Neural cell (in vitro differentiated cells): ENCODE results near the gene HOXD1. TPM values are rescaled to one million over a fixed set of nuclear protein-coding genes. Genes with fewer than 3 reads are reported as not detected.

ENCODE experiments used
- H2AFZ ChIP-seq: fragments of 200-600, 300-800 bp; sonication (generic), shearing (Covaris generic); 2 replicates; pipeline ENCODE4 v1.6.0; 2014; ENCODE audit warnings: low read depth, mild to moderate bottlenecking, antibody characterized with exemption, low read length, moderate library complexity
- H3F3A ChIP-seq: fragments of 200-600 bp; shearing (Covaris generic); 2 replicates; pipeline ENCODE4 v1.6.1; 2016; ENCODE audit warnings: mild to moderate bottlenecking, moderate library complexity, mixed read lengths, antibody characterized with exemption, low read length; ENCODE audit not compliant: insufficient read depth, poor library complexity, severe bottlenecking
- H3K27ac ChIP-seq: fragments of 200-600, 300-800 bp; sonication (generic), shearing (Covaris generic); 2 replicates; pipeline ENCODE4 v1.5.1; 2014; ENCODE audit warnings: mild to moderate bottlenecking, low read length, moderate library complexity
- H3K27me3 ChIP-seq: fragments of 300-800, 200-600 bp; sonication (generic), shearing (Covaris generic); 2 replicates; pipeline ENCODE4 v1.6.0; 2014; ENCODE audit warnings: mild to moderate bottlenecking, low read depth, low read length, moderate library complexity; ENCODE audit not compliant: insufficient read depth
- H3K36me3 ChIP-seq: fragments of 300-800, 200-600 bp; sonication (generic), shearing (Covaris generic); 2 replicates; pipeline ENCODE4 v1.5.1; 2014; ENCODE audit warnings: mild to moderate bottlenecking, antibody characterized with exemption, low read length, moderate library complexity; ENCODE audit not compliant: insufficient read depth
- H3K4me2 ChIP-seq: fragments of 300-800, 200-600 bp; sonication (generic), shearing (Covaris generic); 2 replicates; pipeline ENCODE4 v1.6.0; 2014; ENCODE audit warnings: mild to moderate bottlenecking, low read length
- H3K4me3 ChIP-seq: fragments of 300-800, 200-600 bp; sonication (generic), shearing (Covaris generic); 2 replicates; pipeline ENCODE4 v1.5.1; 2014; ENCODE audit warnings: mild to moderate bottlenecking, low read length, moderate library complexity
- H3K79me2 ChIP-seq: fragments of 200-600 bp; shearing (Covaris generic); replicated peaks from 2 replicates; pipeline ENCODE4 v1.6.0; 2014; ENCODE audit warnings: mild to moderate bottlenecking, low read length, moderate library complexity; ENCODE audit not compliant: insufficient read depth
- H3K9ac ChIP-seq: fragments of 300-800, 200-600 bp; sonication (generic), shearing (Covaris generic); 2 replicates; pipeline ENCODE4 v1.6.1; 2016; ENCODE audit warnings: mild to moderate bottlenecking, low read length, mixed read lengths
- H3K9me2 ChIP-seq: fragments of 200-600 bp; shearing (Covaris generic); 2 replicates; pipeline ENCODE4 v1.6.1; 2016; ENCODE audit warnings: mild to moderate bottlenecking, low read length, mixed read lengths; ENCODE audit not compliant: insufficient read depth
- H3K9me3 ChIP-seq: fragments of 200-600, 300-800 bp; sonication (generic), shearing (Covaris generic); 2 replicates; pipeline ENCODE4 v1.6.1; 2016; ENCODE audit warnings: mild to moderate bottlenecking, mixed run types, low read length, moderate library complexity, mixed read lengths
- H4K20me1 ChIP-seq: fragments of 200-600 bp; shearing (Covaris generic); 2 replicates; pipeline ENCODE4 v1.6.1; 2016; ENCODE audit warnings: mild to moderate bottlenecking, mixed run types; ENCODE audit not compliant: insufficient read depth
- CTCF ChIP-seq: fragments of 450-650 bp; IDR thresholded peaks from 2 replicates; pipeline ENCODE4 v1.5.1; 2014; ENCODE audit warnings: antibody characterized with exemption, mild to moderate bottlenecking, moderate library complexity; ENCODE audit not compliant: poor library complexity, severe bottlenecking
- EP300 ChIP-seq: fragments of 450-650 bp; conservative IDR thresholded peaks from 2 replicates; pipeline ENCODE4 v1.6.1; 2014; ENCODE audit warnings: antibody characterized with exemption, mild to moderate bottlenecking, moderate library complexity; ENCODE audit not compliant: poor library complexity, severe bottlenecking
- EZH2 ChIP-seq: fragments of 200-600, 300-800 bp; shearing (Covaris generic), sonication (generic); IDR thresholded peaks from 2 replicates; pipeline ENCODE4 v1.6.1; 2014; ENCODE audit warnings: antibody characterized with exemption, low read length, borderline replicate concordance, mild to moderate bottlenecking; ENCODE audit not compliant: insufficient read depth, poor library complexity, severe bottlenecking
- POLR2AphosphoS5 ChIP-seq: IDR thresholded peaks from 2 replicates; pipeline ENCODE4 v1.6.1; 2012
- RAD21 ChIP-seq: fragments of 450-650 bp; conservative IDR thresholded peaks from 2 replicates; pipeline ENCODE4 v1.6.1; 2014; ENCODE audit warnings: antibody characterized with exemption, mild to moderate bottlenecking, moderate library complexity
- SMC3 ChIP-seq: fragments of 450-650 bp; conservative IDR thresholded peaks from 2 replicates; pipeline ENCODE4 v1.6.1; 2014; ENCODE audit warnings: antibody characterized with exemption, mild to moderate bottlenecking, moderate library complexity; ENCODE audit not compliant: poor library complexity
- TAF1 ChIP-seq: IDR thresholded peaks from 2 replicates; pipeline ENCODE4 v1.6.1; 2012; ENCODE audit warnings: low read depth
- polyA plus RNA-seq: library from polyadenylated mRNA; depleted of rRNA; stranded (reverse); fragments of >200 nt; gene quantifications from 2 replicates; pipeline ENCODE4 v1.2.3, GENCODE V29; 2014

Gene HOXD1
- polyA plus RNA-seq, 1 donor from 2014 or later: not detected

DNA sequence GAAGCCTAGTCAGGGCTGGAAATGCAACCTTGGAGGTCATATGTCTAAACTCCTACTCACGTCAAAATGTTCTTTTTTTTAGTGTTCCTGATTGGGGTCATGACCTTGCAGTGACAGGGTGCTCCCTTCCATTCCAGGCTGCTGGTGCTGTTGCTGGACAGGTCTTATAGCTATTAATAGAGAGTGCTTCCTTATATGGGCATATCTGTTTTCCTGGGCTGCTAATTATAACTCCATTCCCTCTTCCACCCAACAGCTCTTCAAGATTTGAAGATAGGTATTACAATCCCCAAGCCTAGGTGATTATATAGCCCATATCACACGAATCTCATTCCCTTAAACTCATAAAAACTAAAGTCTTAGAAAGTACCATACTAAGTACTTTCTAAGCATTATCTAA lies 18.8 kb upstream of the HOXD1 start:
- Histone ChIP-seq H3K4me2 (no peak overlapping the region), H3K9ac (no peak overlapping the region), H3K79me2 (no peaks in the 10 kb centered on the region), H4K20me1 (no peaks in the 10 kb centered on the region), H3K27ac (no peak overlapping the region), H3K4me3 (no peak overlapping the region), H3K27me3 (peaks cover 100% of the 10 kb centered on the region), H3K9me3 (no peaks in the 10 kb centered on the region), H2AFZ (no peak overlapping the region), H3K36me3 (no peaks in the 10 kb centered on the region), H3K9me2 (no peaks in the 10 kb centered on the region), H3F3A (no peaks in the 10 kb centered on the region)
- no peak for TF ChIP-seq TAF1

DNA sequence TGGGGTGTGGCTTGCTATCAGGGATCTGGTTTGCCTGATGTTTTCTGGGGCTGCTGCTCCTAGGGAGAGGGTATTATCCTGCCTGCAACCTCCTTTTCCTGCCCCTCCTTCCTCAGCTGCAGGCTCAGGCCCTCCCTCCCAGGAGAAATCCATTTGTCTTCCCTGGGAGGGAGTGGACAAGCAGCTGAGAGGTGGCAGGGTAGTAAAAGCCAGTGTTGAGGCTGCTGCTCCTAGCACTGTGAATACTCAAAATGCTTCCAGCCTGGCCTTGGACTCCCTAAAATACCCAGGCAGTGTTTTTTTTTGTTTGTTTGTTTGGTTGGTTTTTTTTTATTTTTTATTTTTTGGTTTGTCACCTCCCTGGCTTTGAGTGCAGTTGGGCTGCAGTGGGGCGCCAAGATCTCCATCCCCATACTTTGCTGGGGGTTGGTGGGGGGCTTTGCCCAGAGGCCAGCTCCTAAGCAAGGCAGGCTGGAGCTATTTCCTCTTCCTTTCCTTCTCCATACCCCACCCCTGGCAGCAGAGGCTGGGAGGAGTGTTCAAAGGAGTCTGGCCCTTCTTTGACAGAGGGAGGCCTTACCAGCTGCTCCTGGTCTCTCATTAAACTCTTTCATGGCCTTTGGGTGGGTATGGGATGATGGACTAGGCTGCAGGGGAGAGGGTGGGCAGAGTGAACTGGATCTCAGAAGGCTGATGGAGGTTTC lies 17.7 kb upstream of the HOXD1 start:
- Histone ChIP-seq H3K79me2 (no peaks in the 10 kb centered on the region), H3K9me3 (no peaks in the 10 kb centered on the region), H3K4me2 (no peak overlapping the region), H3K9ac (no peak overlapping the region), H3K27me3 (peaks cover 100% of the 10 kb centered on the region), H2AFZ (no peak overlapping the region), H3F3A (no peaks in the 10 kb centered on the region), H3K4me3 (no peak overlapping the region), H4K20me1 (no peaks in the 10 kb centered on the region), H3K27ac (no peak overlapping the region), H3K9me2 (no peaks in the 10 kb centered on the region), H3K36me3 (no peaks in the 10 kb centered on the region)
- TF ChIP-seq POLR2AphosphoS5 (no peak), EZH2 (no peak), SMC3 (no peak), CTCF (no peak), TAF1 (no peak)

GRCh38 chr2:176171351-176172006 lies 17.0 kb upstream of the HOXD1 start:
- no peak overlapping the region for H3K9ac ChIP-seq
- H2AFZ ChIP-seq: no peak overlapping the region
- TF ChIP-seq SMC3 (no peak), EP300 (no peak), TAF1 (no peak), RAD21 (no peak)
- H3K4me2 ChIP-seq: no peak overlapping the region
- H3K4me3 ChIP-seq: peak overlapping the region; percentile 43
- H4K20me1 ChIP-seq: no peaks in the 10 kb centered on the region
- H3F3A ChIP-seq: no peaks in the 10 kb centered on the region
- no peaks in the 10 kb centered on the region for H3K9me3 ChIP-seq
- no peaks in the 10 kb centered on the region for H3K9me2 ChIP-seq
- no peaks in the 10 kb centered on the region for H3K36me3 ChIP-seq
- H3K27me3 ChIP-seq: peaks cover 100% of the 10 kb centered on the region
- H3K27ac ChIP-seq: no peak overlapping the region
- H3K79me2 ChIP-seq: no peaks in the 10 kb centered on the region
